H1 (cell line): ENCODE data around the gene SPOCK2. TPM values are rescaled to one million over a fixed set of nuclear protein-coding genes. Genes with fewer than 3 reads are reported as not detected.

ENCODE experiments used
- BRCA1 ChIP-seq: IDR thresholded peaks from 2 replicates; pipeline ENCODE4 v1.6.1; 2012; ENCODE audit warnings: low read depth, low read length, improper control_type of control experiment
- CBX8 ChIP-seq: fragments of 300-800, 300-1000 bp; sonication (generic); IDR thresholded peaks from 2 replicates; pipeline ENCODE4 v1.7.1; 2016; ENCODE audit warnings: low read depth, low read length, borderline replicate concordance
- CREB1 ChIP-seq: IDR thresholded peaks from 2 replicates; pipeline ENCODE4 v1.6.1; 2012; ENCODE audit warnings: inconsistent platforms
- CTBP2 ChIP-seq: IDR thresholded peaks from 2 replicates; pipeline ENCODE4 v1.7.0; 2011; ENCODE audit warnings: borderline replicate concordance, mild to moderate bottlenecking, moderate library complexity, mixed read lengths, low read length; ENCODE audit not compliant: insufficient read depth, insufficient read length
- POLR2AphosphoS5 ChIP-seq: IDR thresholded peaks from 2 replicates; pipeline ENCODE4 v1.6.1; 2011; ENCODE audit warnings: low read depth, low read length
- RXRA ChIP-seq: IDR thresholded peaks from 2 replicates; pipeline ENCODE4 v1.6.1; 2011; ENCODE audit warnings: low read depth, mild to moderate bottlenecking, low read length, moderate library complexity; ENCODE audit not compliant: insufficient read depth
- SIX5 ChIP-seq: IDR thresholded peaks from 2 replicates; pipeline ENCODE4 v1.6.1; 2011; ENCODE audit warnings: mild to moderate bottlenecking, low read depth, low read length
- SUZ12 ChIP-seq: fragments of 200-600 bp; sonication (generic); IDR thresholded peaks from 2 replicates; pipeline ENCODE4 v1.6.1; 2012; ENCODE audit warnings: mild to moderate bottlenecking, inconsistent platforms, low read length, moderate library complexity, mixed read lengths
- polyA plus RNA-seq, 7 experiments: library from polyadenylated mRNA; depleted of rRNA in 3 of 7; stranded (reverse) in 5 of 7; unstranded in 2 of 7; fragments of >200 nt in 5 of 7; fragments of 200-250 nt in 2 of 7; gene quantifications; 1 replicate in 5 of 7; 2 replicates in 1 of 7; 4 replicates in 1 of 7; pipeline versions ENCODE4 v1.2.1 to v1.2.3, GENCODE V29; 2011 to 2013; ENCODE audit warnings: missing spikeins in 2 of 7, mixed read lengths in 2 of 7
- total RNA-seq: library from RNA; stranded (reverse); fragmentation: NEBNext Ultra II Directional; extraction: Animal tissue kit (Norgen Biotek cat#: 25700); gene quantifications from 2 replicates; pipeline ENCODE4 v1.2.1, GENCODE V29; 2021

Gene SPOCK2
- total and polyA plus RNA-seq, 2 of the 8 experiments (the other 6 are each of a cell fraction or from before 2014, with no cell fraction given): 1.5 to 1.9 TPM

- TF ChIP-seq CTBP2: no peak
- TF ChIP-seq SUZ12: no peak
- no peak for TF ChIP-seq SIX5
- no peak for TF ChIP-seq CREB1
- TF ChIP-seq CBX8: no peak
- TF ChIP-seq BRCA1: no peak
- no peak for TF ChIP-seq POLR2AphosphoS5
- no peak for TF ChIP-seq RXRA
These were observed 26.9 kb downstream of the SPOCK2 start (continued) for GRCh38 chr10:72061491-72061890.
